HG03175 (cell line): ENCODE measurements around the gene KRTAP10-1.
"Not testable (repeated sequence)": the region's sequence is repeated elsewhere in the genome, so short reads cannot be mapped to it uniquely, and the experiment has no call there.

ENCODE experiments used
- ATAC-seq: cut with Tn5 transposase; IDR thresholded peaks from one replicate; pipeline ENCODE4 v1.9.1; 2021; ENCODE audit warnings: mild to moderate bottlenecking, moderate library complexity; ENCODE audit not compliant: unreplicated experiment

Gene KRTAP10-1, protein sequence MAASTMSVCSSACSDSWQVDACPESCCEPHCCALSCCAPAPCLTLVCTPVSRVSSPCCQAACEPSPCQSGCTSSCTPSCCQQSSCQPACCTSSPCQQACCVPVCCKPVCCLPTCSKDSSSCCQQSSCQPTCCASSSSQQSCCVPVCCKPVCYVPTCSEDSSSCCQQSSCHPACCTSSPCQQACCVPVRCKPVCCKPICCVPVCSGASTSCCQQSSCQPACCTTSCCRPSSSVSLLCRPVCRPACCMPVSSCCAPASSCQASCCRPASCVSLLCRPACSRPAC

DNA sequence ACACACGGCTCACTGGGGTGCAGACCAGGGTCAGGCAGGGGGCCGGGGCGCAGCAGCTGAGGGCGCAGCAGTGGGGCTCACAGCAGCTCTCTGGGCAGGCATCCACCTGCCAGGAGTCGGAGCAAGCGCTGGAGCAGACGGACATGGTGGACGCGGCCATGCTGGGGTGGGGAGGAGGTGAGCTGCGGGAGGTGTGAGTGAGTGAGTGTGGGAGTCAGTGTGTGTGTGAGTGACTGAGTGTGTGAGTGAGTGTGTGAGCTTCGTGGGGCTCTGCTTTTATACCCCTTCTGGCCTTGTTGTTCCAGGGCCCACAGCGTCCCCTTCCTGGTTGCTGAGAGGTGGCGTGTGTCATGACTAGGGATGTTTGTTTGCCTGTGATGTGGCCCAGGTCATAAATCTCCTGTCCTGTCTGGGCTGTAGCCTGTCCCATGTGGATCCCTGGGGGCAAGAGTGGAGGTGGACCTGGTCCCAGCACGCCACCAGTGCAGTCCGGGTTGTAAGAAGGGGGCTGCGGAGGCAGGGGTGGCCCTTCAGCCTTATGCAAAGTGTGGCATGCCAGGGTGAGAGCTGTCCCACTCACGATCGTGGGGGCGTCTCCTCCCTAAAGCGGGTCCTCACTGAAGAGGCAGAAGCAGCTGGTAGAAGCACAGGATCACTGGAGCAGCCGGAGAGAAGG, at the start of gene KRTAP10-1:
Gene KRTAP10-1 (minus strand): TSS at position 205 of the 676 bp plus-strand sequence. CDS start 45 bp downstream, at position 160.
- no peak for ATAC-seq

DNA sequence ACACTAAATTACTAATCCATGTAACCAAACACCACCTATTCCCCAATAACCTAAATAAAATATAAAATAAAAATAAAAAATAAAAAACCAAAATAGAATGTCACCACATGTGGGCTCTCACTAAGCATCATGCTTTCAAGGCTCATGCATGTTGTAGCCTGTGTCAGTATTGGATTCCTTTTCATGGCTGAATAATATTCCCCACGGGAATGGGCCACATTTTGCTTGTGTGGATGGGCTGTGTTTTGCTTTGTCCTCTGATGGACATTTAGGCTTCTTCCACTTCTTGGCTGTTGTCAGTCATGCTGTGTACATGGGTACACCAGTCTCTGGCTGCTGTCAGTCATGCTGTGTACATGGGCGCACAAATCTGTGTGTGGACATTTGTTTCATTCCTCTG, 49.1 kb upstream of the KRTAP10-1 start:
- no peak for ATAC-seq

DNA sequence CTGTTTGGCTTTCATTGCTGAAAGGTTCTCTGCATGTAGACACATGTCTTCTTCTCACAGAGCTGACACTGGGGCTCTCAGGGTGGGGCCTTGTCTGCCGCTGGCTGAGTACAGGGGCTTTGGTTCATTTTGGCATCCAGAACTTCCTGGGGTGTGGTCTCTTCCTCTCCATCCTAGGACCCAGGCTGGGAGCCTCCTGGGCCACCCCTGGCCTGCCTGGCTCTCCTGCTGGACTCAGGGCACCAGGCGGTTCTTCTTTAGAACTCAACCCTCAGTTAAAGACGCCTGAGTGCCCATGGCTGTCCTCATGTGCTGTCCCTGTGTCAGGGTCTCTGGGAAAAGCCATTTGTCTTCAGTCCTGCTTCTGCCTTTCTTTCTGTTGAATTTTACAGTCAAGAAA, 45.9 kb upstream of the KRTAP10-1 start:
- no peak for ATAC-seq

DNA sequence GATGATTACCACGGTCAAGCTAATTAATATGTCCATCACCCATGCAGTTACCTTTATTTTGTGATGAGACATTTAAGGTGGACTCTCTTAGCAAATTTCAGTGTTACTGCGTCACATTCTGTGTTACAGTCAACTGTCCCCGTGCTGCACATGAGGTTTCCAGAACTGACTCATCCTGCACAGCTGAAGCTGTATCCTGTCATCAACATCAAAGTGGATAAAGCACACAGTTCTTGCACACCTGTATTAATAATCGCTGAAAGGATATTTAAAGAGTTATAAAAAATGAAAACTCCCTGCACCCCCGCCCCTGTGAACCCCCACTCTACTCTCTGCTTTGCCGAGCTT, 43.8 kb upstream of the KRTAP10-1 start:
- ATAC-seq, result no peak

DNA sequence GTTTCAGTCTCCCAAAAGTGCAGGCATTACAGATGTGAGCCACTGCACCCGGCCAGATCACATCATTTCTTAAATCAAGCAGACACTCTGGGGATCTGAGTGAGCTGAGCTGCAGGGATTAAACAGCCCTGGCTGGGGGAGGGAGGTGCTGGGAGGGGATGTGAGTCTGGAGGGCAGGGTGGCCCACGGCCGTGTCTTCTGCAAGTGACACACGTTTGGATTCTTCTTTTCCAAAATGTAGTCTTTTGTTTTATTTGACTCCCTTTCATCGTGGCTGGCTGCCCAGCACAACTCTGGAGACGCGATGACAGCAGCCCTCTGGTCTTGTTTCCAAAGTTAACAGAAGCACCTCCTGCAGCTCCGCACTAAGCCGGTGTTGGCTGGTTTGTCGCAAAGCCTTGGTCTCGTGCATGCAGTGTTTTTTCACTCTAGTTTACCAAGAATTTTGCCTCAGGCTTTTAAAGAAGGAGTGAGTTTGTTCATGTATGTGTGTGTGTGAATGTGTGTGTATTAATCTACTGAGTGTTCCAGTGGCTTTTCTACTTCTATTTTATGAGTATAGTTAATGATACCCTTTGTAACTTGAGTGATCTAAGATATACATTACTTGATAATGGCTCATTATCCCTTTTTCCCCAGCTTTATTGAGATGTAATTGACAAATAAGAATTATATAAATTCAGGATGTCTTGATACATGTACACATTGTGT, 43.2 kb upstream of the KRTAP10-1 start:
- ATAC-seq, result no peak

DNA sequence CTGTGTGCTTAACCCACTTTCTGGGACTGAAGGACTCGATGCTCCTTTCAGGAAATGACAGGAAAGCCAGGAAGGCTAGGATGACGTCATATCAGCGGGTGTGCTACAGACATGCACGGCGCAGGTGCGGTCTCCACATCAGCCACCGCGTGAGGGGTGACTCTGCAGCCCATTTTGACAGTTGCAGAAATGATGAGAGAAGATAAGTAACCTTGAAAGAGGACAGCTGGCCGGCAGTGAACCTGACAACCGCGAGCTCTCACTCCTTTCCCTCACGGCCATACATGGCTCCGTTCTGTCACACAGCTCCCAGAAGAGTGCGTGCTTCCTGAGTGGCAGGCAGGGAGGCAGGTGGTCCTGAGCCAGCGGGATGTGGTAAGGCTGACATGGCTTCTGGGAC, 42.1 kb upstream of the KRTAP10-1 start:
- ATAC-seq, result no peak

DNA sequence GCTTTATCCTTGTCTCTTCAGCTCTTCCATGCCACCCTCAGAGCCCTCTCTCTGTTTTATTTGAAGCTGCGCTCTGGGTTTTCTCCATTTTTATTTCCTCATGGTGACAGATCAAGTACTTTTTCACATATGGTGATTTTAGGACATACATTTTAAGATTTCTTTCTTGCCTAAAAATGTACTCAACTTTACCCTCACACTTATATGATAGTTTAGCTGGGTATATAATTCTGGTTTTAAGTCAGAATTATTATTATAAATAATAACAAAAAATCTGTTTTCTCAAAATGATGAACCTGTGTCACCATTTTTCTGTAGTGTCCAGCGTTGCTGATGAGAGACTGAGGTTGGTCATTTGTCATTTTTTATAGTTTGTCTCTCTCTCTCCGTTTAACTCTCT, 41.2 kb upstream of the KRTAP10-1 start:
- no peak for ATAC-seq

DNA sequence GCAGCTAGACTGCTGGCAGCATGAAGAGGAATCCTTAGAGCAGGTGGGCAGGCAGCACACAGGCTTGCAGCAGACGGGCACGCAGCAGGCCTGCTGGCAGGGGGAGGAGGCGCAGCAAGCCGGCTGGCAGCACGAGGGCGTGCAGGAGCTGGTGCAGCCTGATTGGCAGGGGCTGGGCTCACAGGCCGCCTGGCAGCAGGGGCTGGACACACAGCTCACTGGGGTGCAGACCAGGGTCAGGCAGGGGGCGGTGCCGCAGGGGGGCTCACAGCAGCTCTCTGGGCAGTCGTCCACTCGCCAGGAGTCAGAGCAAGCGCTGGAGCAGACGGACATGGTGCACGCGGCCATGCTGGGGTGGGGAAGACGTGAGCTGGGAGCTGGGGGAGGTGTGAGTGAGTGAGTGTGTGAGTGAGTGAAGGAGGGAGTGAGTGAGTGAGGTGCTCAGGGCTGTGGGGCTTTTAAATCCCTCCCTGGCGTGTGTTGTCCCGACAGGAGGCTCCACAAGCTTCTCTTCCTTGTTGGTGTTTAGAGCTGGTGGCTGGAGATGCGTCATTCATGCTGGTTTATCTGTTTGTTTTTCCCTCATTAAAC, 40.3 kb upstream of the KRTAP10-1 start, which contains the start of gene KRTAP10-5:
Gene KRTAP10-5 (minus strand): TSS at position 374 of the 591 bp plus-strand sequence. CDS start 26 bp downstream, at position 348.
- not testable (repeated sequence) for ATAC-seq

DNA sequence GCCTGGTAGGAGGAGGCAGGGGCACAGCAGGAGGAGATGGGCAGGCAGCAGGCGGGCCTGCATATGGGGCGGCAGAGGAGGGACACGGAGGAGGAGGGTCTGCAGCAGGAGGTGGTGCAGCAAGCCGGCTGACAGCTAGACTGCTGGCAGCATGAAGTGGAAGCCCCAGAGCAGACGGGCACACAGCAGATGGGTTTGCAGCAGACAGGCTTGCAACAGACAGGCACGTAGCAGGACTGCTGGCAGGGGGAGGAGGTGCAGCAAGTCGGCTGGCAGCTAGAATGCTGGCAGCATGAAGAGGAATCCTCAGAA, 39.8 kb upstream of the KRTAP10-1 start:
- ATAC-seq, result no peak

DNA sequence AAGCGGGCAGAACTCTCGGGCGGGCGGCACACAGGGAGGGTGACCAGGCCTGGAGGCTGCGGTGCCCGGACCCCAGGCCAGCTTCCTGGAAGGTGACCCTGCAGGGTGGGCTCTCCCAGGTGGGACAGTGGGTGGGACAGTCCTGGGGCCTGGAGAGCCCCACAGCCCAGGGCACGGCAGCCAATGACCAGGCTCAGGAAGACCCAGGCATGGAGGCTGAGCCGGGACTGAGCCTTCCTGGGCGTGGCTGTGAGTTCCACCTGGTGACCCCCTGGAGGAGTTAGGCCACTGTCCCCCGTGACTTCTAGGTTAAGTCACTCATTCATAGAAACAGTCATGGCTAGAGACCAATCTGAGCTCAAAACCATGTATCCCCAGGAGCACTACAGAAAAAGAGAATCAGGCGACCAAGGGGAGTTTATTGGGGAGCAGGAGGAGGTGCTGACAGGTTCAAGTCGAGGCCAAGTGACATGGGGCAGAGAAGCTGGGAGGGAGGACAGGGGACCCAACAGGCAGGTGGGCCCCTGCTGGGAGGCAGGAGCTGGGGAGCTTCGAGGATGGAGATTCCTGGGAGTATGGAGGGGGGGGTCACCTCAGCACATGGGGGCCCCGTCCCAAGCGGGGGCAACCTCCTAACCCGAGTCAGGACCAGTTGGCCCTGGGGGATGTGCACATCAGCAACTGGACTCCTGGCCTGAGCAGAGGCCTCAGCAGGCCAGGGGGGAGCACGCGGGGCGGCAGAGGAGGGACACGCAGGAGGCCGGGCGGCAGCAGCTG, 39.2 kb upstream of the KRTAP10-1 start:
- no peak for ATAC-seq

DNA sequence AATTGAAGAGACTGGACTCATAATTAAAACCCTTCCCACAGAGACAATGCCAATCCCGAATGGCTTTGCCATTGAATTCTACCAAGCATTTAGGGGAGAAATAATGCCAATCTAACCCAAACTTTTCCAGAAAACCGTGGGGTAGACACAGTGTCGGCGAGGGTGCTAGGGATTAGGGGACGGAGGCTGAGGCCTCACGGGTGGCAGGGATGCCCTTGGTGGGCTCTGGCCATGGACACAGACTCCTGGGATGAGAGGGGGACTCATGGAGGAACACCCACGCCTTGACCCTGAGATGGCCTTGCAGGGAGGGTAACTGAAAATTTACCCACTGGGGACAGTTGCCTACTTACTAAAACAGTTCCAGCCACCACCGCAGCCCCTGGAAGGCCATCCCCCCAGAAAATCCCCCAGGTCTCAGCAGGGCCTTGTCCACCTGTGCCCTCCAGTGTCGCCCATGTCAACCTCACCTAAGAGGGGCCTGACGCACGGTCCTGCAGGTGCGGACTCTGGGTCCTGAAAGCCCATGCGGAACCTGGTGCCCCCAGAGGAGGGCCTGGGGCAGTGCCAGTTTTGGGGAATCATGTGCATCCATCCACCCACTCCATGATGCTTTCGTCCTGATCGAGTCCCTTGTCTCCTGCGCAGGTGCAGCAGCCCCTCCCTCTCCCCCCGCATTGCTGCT, 38.5 kb upstream of the KRTAP10-1 start:
- ATAC-seq, result no peak

DNA sequence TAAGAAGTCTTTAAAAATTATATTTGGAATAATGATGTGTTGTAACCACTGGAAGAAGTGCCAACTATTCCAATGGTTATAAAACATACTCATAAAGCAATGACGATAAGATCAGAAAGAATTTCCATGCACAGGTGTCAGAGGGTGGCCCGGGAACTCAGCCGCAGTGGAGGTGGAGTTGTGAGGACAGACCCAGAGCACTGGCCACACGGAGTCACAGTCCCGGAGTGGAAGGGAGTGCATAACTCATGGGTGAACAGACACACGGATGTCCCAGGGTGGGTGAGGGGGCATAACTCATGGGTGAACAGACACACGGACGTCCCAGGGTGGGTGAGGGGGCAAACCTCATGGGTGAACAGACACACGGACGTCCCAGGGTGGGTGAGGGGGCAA, 36.0 kb upstream of the KRTAP10-1 start:
- ATAC-seq, result no peak

DNA sequence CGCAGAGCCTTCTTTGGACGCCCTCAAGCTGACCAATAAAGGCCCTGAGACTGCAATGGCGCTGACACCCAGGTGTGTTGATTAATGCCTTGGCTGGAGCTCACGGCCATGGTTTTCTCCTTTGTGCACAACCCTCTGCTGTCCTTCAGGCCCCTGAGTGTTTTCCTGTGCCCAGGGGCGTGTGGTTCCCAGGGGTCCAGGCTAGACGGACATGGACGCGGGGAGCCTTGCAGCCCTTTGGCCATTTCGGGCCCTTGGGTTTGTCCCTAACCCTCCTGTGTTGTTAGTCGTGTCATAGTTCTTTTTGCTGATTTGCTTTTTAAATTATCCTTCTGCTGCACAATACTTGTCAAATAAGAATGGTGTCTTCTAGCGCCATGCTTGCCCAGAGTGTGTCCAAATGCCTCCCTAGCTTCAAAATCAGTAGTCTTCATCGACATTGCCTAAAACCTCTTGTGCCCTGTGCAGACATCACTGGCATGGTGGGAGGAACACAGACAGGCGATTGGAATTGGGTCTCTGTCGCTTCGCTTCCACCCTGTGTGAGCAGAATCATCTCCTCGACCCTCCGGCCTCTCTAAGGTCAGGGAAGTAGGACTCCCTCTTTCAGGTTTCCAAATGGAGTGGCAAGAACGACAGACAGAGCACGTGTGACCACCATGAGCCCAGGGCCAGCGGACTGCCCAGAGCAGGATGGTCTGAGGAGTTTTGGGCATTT, 35.5 kb upstream of the KRTAP10-1 start:
- no peak for ATAC-seq

DNA sequence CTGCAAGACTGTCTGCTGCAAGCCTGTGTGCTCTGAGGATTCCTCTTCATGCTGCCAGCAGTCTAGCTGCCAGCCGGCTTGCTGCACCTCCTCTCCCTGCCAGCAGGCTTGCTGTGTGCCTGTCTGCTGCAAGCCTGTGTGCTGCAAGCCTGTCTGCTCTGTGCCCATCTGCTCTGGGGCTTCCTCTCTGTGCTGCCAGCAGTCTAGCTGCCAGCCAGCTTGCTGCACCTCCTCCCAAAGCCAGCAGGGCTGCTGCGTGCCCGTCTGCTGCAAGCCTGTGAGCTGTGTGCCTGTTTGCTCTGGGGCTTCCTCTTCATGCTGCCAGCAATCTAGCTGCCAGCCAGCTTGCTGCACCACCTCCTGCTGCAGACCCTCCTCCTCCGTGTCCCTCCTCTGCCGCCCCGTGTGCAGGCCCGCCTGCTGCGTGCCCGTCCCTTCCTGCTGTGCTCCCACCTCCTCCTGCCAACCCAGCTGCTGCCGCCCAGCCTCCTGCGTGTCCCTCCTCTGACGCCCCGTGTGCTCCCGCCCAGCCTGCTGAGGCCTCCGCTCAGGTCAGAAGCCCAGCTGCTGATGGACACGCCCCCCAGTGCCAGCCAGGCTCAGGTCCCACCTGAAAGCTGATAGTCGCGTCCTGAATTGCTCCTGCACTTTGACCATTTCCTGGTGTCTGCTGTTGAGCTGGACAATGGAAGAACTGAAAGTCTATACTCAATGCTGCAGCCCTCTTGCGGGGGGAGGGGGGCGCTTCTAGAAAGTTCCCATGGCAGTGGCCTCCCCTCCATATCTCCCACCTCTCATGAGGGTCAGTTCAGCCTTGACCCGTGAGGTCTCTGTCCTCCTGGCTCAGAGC, 34.7 kb upstream of the KRTAP10-1 start:
- no peak for ATAC-seq

DNA sequence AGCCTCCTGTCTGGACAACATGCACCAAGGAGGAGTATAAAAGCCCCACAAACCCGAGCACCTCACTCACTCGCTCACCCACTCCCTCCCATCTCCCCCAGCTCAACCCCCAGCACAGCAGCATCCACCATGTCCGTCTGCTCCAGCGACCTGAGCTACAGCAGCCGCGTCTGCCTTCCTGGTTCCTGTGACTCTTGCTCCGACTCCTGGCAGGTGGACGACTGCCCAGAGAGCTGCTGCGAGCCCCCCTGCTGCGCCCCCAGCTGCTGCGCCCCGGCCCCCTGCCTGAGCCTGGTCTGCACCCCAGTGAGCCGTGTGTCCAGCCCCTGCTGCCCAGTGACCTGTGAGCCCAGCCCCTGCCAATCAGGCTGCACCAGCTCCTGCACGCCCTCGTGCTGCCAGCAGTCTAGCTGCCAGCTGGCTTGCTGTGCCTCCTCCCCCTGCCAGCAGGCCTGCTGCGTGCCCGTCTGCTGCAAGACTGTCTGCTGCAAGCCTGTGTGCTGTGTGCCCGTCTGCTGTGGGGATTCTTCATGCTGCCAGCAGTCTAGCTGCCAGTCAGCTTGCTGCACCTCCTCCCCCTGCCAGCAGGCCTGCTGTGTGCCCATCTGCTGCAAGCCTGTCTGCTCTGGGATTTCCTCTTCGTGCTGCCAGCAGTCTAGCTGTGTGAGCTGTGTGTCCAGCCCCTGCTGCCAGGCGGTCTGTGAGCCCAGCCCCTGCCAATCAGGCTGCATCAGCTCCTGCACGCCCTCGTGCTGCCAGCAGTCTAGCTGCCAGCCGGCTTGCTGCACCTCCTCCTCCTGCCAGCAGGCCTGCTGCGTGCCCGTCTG, 33.8 kb upstream of the KRTAP10-1 start, which contains the start of gene KRTAP10-4:
Gene KRTAP10-4 (plus strand): TSS at position 100 of the 827 bp plus-strand sequence. CDS start 30 bp downstream, at position 130.
- ATAC-seq, result not testable (repeated sequence)

DNA sequence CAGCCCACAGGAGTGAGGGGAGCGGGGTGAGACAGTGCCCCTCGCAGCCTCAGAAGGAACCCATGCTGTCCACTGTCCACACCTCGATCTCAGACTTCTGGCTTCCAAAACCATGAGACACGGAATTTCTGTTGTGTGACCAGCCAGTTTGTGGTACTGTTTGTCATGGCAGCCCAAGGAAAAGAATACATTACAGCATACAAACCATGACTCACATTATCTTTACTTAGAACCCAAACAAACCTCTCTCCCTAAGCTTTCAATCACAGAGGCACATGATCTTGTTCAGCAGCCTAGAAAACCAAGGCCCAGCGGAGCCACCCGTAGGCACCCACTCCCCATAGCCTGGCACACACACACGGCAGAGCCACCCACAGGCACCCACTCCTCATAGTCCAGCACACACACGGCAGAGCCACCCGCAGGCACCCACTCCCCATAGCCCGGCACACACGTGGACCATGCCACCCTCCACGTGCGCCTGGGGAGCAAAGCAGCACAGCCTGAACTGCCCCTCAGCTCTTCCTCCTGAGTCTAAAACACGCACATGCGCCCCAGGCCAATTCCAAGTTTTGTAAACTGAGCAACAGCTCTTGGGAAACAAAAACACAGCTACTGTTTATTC, 33.1 kb upstream of the KRTAP10-1 start:
- no peak for ATAC-seq
